Lung (tissue), 12 donors: Measurements from ENCODE around the gene CACNG3. TPM values are rescaled to one million over a fixed set of nuclear protein-coding genes. Genes with fewer than 3 reads are reported as not detected.

Experiments used
- ATAC-seq: fragments of 200-7000 bp; cut with Tn5 transposase; one replicate; pipeline ENCODE4 v1.9.1; 2020; ENCODE audit warnings: moderate number of reproducible peaks; ENCODE audit not compliant: insufficient read depth, low FRiP score
- DNase-seq, 3 donors: peaks; one replicate each; pipeline ENCODE4 v3.0.0-alpha.2; 2013 to 2017
- H3K27ac ChIP-seq, 2 donors: one replicate each; pipeline ENCODE4 v1.5.1; 2013; ENCODE audit warnings: mild to moderate bottlenecking in 2 of 2, moderate library complexity in 2 of 2, control low read depth in 1 of 2, inconsistent platforms in 1 of 2, low read depth in 1 of 2, low read length in 1 of 2
- H3K27me3 ChIP-seq, 3 donors: one replicate each; pipeline ENCODE4 v1.5.1; 2013; ENCODE audit warnings: low read length in 2 of 3; ENCODE audit not compliant: control insufficient read depth in 3 of 3, insufficient read depth in 3 of 3
- H3K36me3 ChIP-seq, 4 donors: one replicate each; pipeline ENCODE4 v1.5.1; 2013; ENCODE audit warnings: low read length in 4 of 4, mild to moderate bottlenecking in 1 of 4, moderate library complexity in 1 of 4; ENCODE audit not compliant: control insufficient read depth in 4 of 4, insufficient read depth in 4 of 4
- H3K4me1 ChIP-seq, 5 donors: one replicate each; pipeline ENCODE4 v1.5.1; 2013; ENCODE audit warnings: low read length in 5 of 5, mild to moderate bottlenecking in 2 of 5, moderate library complexity in 1 of 5; ENCODE audit not compliant: control insufficient read depth in 5 of 5, insufficient read depth in 5 of 5
- H3K4me3 ChIP-seq: one replicate; pipeline ENCODE4 v1.5.1; 2013; ENCODE audit warnings: mild to moderate bottlenecking, control low read depth, moderate library complexity
- H3K9ac ChIP-seq, 2 donors: one replicate each; pipeline ENCODE4 v1.5.1; 2013; ENCODE audit warnings: low read length in 2 of 2, control low read depth in 1 of 2; ENCODE audit not compliant: insufficient read depth in 1 of 2
- H3K9me3 ChIP-seq, 4 donors: one replicate each; pipeline ENCODE4 v1.5.1; 2013; ENCODE audit warnings: low read length in 3 of 4, mild to moderate bottlenecking in 1 of 4, moderate library complexity in 1 of 4; ENCODE audit not compliant: control insufficient read depth in 4 of 4, insufficient read depth in 3 of 4
- CTCF ChIP-seq: IDR thresholded peaks from 2 replicates; pipeline ENCODE4 v1.5.1; 2012; ENCODE audit warnings: mild to moderate bottlenecking; ENCODE audit errors: control extremely low read depth, extremely low read depth
- WGBS, 2 donors: extraction: QIAGEN DNeasy Blood & Tissue Kit; methylation state at CpG; one replicate each; pipeline ENCODE4 v1.1.7; 2013; 5-methylcytosine and 5-hydroxymethylcytosine counted together
- polyA plus RNA-seq, 2 donors: library from polyadenylated mRNA; stranded (reverse); fragments of 200-250 nt; gene quantifications; one replicate each; pipeline ENCODE4 v1.2.1, GENCODE V29; 2013
- total RNA-seq, 2 donors: library from RNA; depleted of rRNA in 1 of 2; stranded (reverse); fragments of >200 nt in 1 of 2; gene quantifications; one replicate each; pipeline ENCODE4 v1.2.1, GENCODE V29; 2014 to 2021
- donor health status: control.
- donor health status: control.
- donor health status: Bipolar disorder and iron deficiency.
- donor health status: healthy.
- donor health status: DM: yes; HTN: yes; CAD: no.

CACNG3 gene
- total and polyA plus RNA-seq, 4 donors, result not detected

- Histone ChIP-seq H3K9ac (no peak overlapping the region), H3K36me3 (no peaks in the 10 kb centered on the region), H3K4me1 (peaks cover 0 to 2% (median 0%) of the 10 kb centered on the region in 5 donors), H3K9me3 (peaks cover 0 to 7% (median 0%) of the 10 kb centered on the region in 4 donors), H3K27ac (no peak overlapping the region), H3K27me3 (peaks cover 0 to 22% (median 14%) of the 10 kb centered on the region in 3 donors), H3K4me3 (no peak overlapping the region)
- no peak for TF ChIP-seq CTCF
- no peak for DNase-seq
- 39 to 45% methylated on average over 5 of the region's 5 CpGs for WGBS, 2 donors
- ATAC-seq, result no peak
These were observed 1.8 kb downstream of the CACNG3 start for GRCh38 chr16:24257958-24258357.

- Histone ChIP-seq H3K4me3 (no peak overlapping the region), H3K36me3 (no peaks in the 10 kb centered on the region), H3K9ac (no peak overlapping the region), H3K27me3 (peaks cover 0 to 22% (median 14%) of the 10 kb centered on the region in 3 donors), H3K4me1 (peaks cover 0 to 2% (median 0%) of the 10 kb centered on the region in 5 donors), H3K27ac (no peak overlapping the region), H3K9me3 (peaks cover 0 to 7% (median 0%) of the 10 kb centered on the region in 4 donors)
- 74 to 90% methylated on average over 1 of the region's 1 CpG for WGBS, 2 donors
- ATAC-seq, result no peak
- no peak for TF ChIP-seq CTCF
- DNase-seq, result no peak
These were observed 2.7 kb downstream of the CACNG3 start for GRCh38 chr16:24258791-24259190.

- Histone ChIP-seq H3K36me3 (no peaks in the 10 kb centered on the region), H3K9me3 (peaks cover 0 to 7% (median 0%) of the 10 kb centered on the region in 4 donors), H3K4me1 (no peaks in the 10 kb centered on the region), H3K27me3 (peaks cover 0 to 4% (median 0%) of the 10 kb centered on the region in 3 donors), H3K4me3 (no peak overlapping the region), H3K27ac (no peak overlapping the region), H3K9ac (no peak overlapping the region)
- DNase-seq, result no peak
- ATAC-seq, result no peak
- no peak for TF ChIP-seq CTCF
These were observed 6.7 kb downstream of the CACNG3 start for GRCh38 chr16:24262816-24263215.
